Esophagus muscularis mucosa (tissue), 4 donors: ENCODE measurements around the gene FAM169A.

Experiments used
- EP300 ChIP-seq: sonication (generic); formaldehyde crosslinking; IDR thresholded peaks from one replicate; pipeline ENCODE4 v1.6.1; 2017; ENCODE audit warnings: antibody characterized with exemption
- POLR2A ChIP-seq: fragments of 450-650 bp; IDR thresholded peaks from one replicate; pipeline ENCODE4 v1.6.1; 2017; ENCODE audit warnings: antibody characterized with exemption, moderate library complexity, mild to moderate bottlenecking, low read depth
- POLR2AphosphoS5 ChIP-seq, 2 donors: sonication (generic); formaldehyde crosslinking; IDR thresholded peaks; one replicate each; pipeline ENCODE4 v1.6.1; 2017; ENCODE audit warnings: antibody characterized with exemption in 2 of 2
- TF ChIP-seq, protein P1 (sequence below), 3 experiments: fragments of 200-600 bp in 2 of 3; fragments of 450-650 bp in 1 of 3; sonication (generic) in 2 of 3; IDR thresholded peaks; one replicate each; pipeline ENCODE4 v1.5.1; 2017 to 2019; ENCODE audit warnings: antibody characterized with exemption in 3 of 3, mild to moderate bottlenecking in 2 of 3, moderate library complexity in 1 of 3

DNA sequence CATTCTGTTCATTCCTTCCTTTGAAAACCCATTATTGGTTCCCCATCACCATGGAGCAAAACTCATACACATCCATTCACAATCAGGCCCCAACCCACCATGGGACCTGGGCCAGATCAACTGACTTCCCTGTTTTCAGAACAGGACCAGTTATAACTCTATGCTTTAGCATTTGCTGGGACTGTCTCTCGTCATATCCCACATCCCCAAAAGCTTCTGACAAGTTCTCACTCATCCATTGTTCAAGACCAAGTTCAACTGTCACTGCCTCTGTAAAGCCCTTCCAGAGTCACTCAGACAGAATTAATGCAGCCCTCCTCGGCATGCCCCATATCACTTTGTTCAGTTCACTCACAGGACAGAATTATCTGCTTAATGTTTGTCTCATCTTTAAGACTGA lies 4.0 kb downstream of the FAM169A start:
- TF ChIP-seq POLR2A (no peak), POLR2AphosphoS5 (IDR thresholded peaks at IDR 0.05) (no peak), EP300 (no peak)
- TF ChIP-seq, protein P1, sequence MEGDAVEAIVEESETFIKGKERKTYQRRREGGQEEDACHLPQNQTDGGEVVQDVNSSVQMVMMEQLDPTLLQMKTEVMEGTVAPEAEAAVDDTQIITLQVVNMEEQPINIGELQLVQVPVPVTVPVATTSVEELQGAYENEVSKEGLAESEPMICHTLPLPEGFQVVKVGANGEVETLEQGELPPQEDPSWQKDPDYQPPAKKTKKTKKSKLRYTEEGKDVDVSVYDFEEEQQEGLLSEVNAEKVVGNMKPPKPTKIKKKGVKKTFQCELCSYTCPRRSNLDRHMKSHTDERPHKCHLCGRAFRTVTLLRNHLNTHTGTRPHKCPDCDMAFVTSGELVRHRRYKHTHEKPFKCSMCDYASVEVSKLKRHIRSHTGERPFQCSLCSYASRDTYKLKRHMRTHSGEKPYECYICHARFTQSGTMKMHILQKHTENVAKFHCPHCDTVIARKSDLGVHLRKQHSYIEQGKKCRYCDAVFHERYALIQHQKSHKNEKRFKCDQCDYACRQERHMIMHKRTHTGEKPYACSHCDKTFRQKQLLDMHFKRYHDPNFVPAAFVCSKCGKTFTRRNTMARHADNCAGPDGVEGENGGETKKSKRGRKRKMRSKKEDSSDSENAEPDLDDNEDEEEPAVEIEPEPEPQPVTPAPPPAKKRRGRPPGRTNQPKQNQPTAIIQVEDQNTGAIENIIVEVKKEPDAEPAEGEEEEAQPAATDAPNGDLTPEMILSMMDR (IDR thresholded peaks at IDR 0.05): no peak
